Measurements from ENCODE around the gene DBH. TPM values are rescaled to one million over a fixed set of nuclear protein-coding genes. Genes with fewer than 3 reads are reported as not detected.

DBH gene
- total RNA-seq, 2 experiments from 2014 or later = not detected

- no peak overlapping the region for H2AFZ ChIP-seq (ENCODE audit: low read length)
- intact Hi-C loops (cut with micrococcal nuclease; ENCODE audit: unreplicated experiment) = no loop called here
- no peak for DNase-seq (ENCODE audit: low spot score)
- no peaks in the 10 kb centered on the region for H3K4me1 ChIP-seq (ENCODE audit: insufficient read depth, low read length, poor library complexity, severe bottlenecking)
- no peaks in the 10 kb centered on the region for H3K9me3 ChIP-seq (ENCODE audit: low read length)
- H3K27ac ChIP-seq (ENCODE audit: low read depth, low read length, poor library complexity, severe bottlenecking) = no peak overlapping the region
- no peaks in the 10 kb centered on the region for H3K9me2 ChIP-seq (ENCODE audit: insufficient read depth, low read length)
- no peak overlapping the region for H3K4me3 ChIP-seq (ENCODE audit: low read depth, low read length, poor library complexity, severe bottlenecking)
- ChIA-PET CTCF (ENCODE audit: unreplicated experiment) (no interaction called here), POLR2A (no interaction called here)
- TF ChIP-seq CTCF (conservative IDR thresholded peaks at IDR 0.05; ENCODE audit: low read length) = no peak
- no peak overlapping the region for H3K4me2 ChIP-seq (ENCODE audit: low read length)
- H4K20me1 ChIP-seq (ENCODE audit: insufficient read depth, low read length) = no peaks in the 10 kb centered on the region
- no peaks in the 10 kb centered on the region for H3K36me3 ChIP-seq (ENCODE audit: insufficient read depth, low read length)
- no TSS peak for BruUV-seq (replicated peaks)
- no peaks in the 10 kb centered on the region for H3K79me2 ChIP-seq (ENCODE audit: insufficient read depth, low read depth, low read length)
These were observed 13.0 kb downstream of the DBH start for GRCh38 chr9:133649194-133649593.

- no peak overlapping the region for H3K4me2 ChIP-seq (ENCODE audit: low read length)
- H3K36me3 ChIP-seq (ENCODE audit: insufficient read depth, low read length) = no peaks in the 10 kb centered on the region
- H3K9me2 ChIP-seq (ENCODE audit: insufficient read depth, low read length) = no peaks in the 10 kb centered on the region
- ChIA-PET CTCF (ENCODE audit: unreplicated experiment) (no interaction called here), POLR2A (no interaction called here)
- TF ChIP-seq EZH2phosphoT487 (IDR thresholded peaks at IDR 0.05; ENCODE audit: borderline replicate concordance, low read depth, low read length) (no peak), CTCF (conservative IDR thresholded peaks at IDR 0.05; ENCODE audit: low read length) (no peak)
- H3K79me2 ChIP-seq (ENCODE audit: insufficient read depth, low read depth, low read length) = no peaks in the 10 kb centered on the region
- no peaks in the 10 kb centered on the region for H4K20me1 ChIP-seq (ENCODE audit: insufficient read depth, low read length)
- H3K4me1 ChIP-seq (ENCODE audit: insufficient read depth, low read length, poor library complexity, severe bottlenecking) = no peaks in the 10 kb centered on the region
- intact Hi-C loops (cut with micrococcal nuclease; ENCODE audit: unreplicated experiment) = no loop called here
- no peak overlapping the region for H3K27ac ChIP-seq (ENCODE audit: low read depth, low read length, poor library complexity, severe bottlenecking)
- H2AFZ ChIP-seq (ENCODE audit: low read length) = no peak overlapping the region
- no TSS peak for BruUV-seq (replicated peaks)
- no peak overlapping the region for H3K4me3 ChIP-seq (ENCODE audit: low read depth, low read length, poor library complexity, severe bottlenecking)
- no peak for DNase-seq (ENCODE audit: low spot score)
- H3K9me3 ChIP-seq (ENCODE audit: low read length) = no peaks in the 10 kb centered on the region
These were observed 13.9 kb downstream of the DBH start for GRCh38 chr9:133650026-133650425.

- Histone ChIP-seq H3K4me2 (ENCODE audit: low read length) (no peak overlapping the region), H3K4me3 (ENCODE audit: low read depth, low read length, poor library complexity, severe bottlenecking) (no peak overlapping the region), H4K20me1 (ENCODE audit: insufficient read depth, low read length) (no peaks in the 10 kb centered on the region), H3K4me1 (ENCODE audit: insufficient read depth, low read length, poor library complexity, severe bottlenecking) (peaks cover 7% of the 10 kb centered on the region), H3K36me3 (ENCODE audit: insufficient read depth, low read length) (no peaks in the 10 kb centered on the region), H3K79me2 (ENCODE audit: insufficient read depth, low read depth, low read length) (no peaks in the 10 kb centered on the region), H3K9me3 (ENCODE audit: low read length) (no peaks in the 10 kb centered on the region), H2AFZ (ENCODE audit: low read length) (no peak overlapping the region), H3K27ac (ENCODE audit: low read depth, low read length, poor library complexity, severe bottlenecking) (no peak overlapping the region), H3K9me2 (ENCODE audit: insufficient read depth, low read length) (no peaks in the 10 kb centered on the region)
- intact Hi-C loops (cut with micrococcal nuclease; ENCODE audit: unreplicated experiment) = no loop called here
- BruUV-seq (replicated peaks) = no TSS peak
- POLR2A ChIA-PET = no interaction called here
- DNase-seq (ENCODE audit: low spot score) = no peak
- no peak for TF ChIP-seq EZH2phosphoT487 (IDR thresholded peaks at IDR 0.05; ENCODE audit: borderline replicate concordance, low read depth, low read length)
- TF ChIP-seq CTCF (conservative IDR thresholded peaks at IDR 0.05; ENCODE audit: low read length) = no peak
- CTCF ChIA-PET (ENCODE audit: unreplicated experiment) = interaction anchor here (0.6 kb wide), 1 partner anchor 18 kb away, joined by 3 read pairs; no protein-coding TSS in a partner anchor
These were observed 17.5 kb downstream of the DBH start for GRCh38 chr9:133653638-133654037.
